Esophagus (tissue), 2 donors: ENCODE results near the gene GALNT9. TPM values are rescaled to one million over a fixed set of nuclear protein-coding genes. Genes with fewer than 3 reads are reported as not detected.

Experiments
- H3K27ac ChIP-seq, 2 donors: one replicate each; pipeline ENCODE4 v1.5.1; 2013; ENCODE audit warnings: low read depth in 2 of 2, mild to moderate bottlenecking in 2 of 2, inconsistent platforms in 1 of 2, low read length in 1 of 2, moderate library complexity in 1 of 2
- H3K27me3 ChIP-seq, 2 donors: one replicate each; pipeline ENCODE4 v1.6.1; 2013; ENCODE audit warnings: low read length in 2 of 2, control low read depth in 1 of 2, mild to moderate bottlenecking in 1 of 2; ENCODE audit not compliant: insufficient read depth in 2 of 2, control insufficient read depth in 1 of 2
- H3K36me3 ChIP-seq, 2 donors: one replicate each; pipeline ENCODE4 v1.6.1; 2013; ENCODE audit warnings: low read length in 1 of 2; ENCODE audit not compliant: control insufficient read depth in 2 of 2, insufficient read depth in 2 of 2
- H3K4me1 ChIP-seq, 2 donors: one replicate each; pipeline ENCODE4 v1.6.1; 2013; ENCODE audit warnings: low read length in 1 of 2; ENCODE audit not compliant: control insufficient read depth in 2 of 2, insufficient read depth in 2 of 2
- H3K4me3 ChIP-seq, 2 donors: one replicate each; pipeline ENCODE4 v1.5.1; 2013; ENCODE audit warnings: low read length in 2 of 2, mild to moderate bottlenecking in 2 of 2, low read depth in 1 of 2, moderate library complexity in 1 of 2
- H3K9me3 ChIP-seq, 2 donors: one replicate each; pipeline ENCODE4 v1.6.1; 2013; ENCODE audit warnings: mild to moderate bottlenecking in 2 of 2, low read depth in 1 of 2, low read length in 1 of 2, moderate library complexity in 1 of 2; ENCODE audit not compliant: control insufficient read depth in 2 of 2, insufficient read depth in 1 of 2
- WGBS, 2 donors: extraction: QIAGEN DNeasy Blood & Tissue Kit; methylation state at CpG; one replicate each; pipeline ENCODE4 v1.1.7; 2013; 5-methylcytosine and 5-hydroxymethylcytosine counted together
- polyA plus RNA-seq, 2 donors: library from polyadenylated mRNA; stranded (reverse); fragments of 200-250 nt; gene quantifications; one replicate each; pipeline ENCODE4 v1.2.3, GENCODE V29; 2013
- donor health status: healthy with polysubstance abuse.
- donor health status: Bipolar disorder and iron deficiency.

GALNT9 gene
- polyA plus RNA-seq, 2 donors: not detected

DNA sequence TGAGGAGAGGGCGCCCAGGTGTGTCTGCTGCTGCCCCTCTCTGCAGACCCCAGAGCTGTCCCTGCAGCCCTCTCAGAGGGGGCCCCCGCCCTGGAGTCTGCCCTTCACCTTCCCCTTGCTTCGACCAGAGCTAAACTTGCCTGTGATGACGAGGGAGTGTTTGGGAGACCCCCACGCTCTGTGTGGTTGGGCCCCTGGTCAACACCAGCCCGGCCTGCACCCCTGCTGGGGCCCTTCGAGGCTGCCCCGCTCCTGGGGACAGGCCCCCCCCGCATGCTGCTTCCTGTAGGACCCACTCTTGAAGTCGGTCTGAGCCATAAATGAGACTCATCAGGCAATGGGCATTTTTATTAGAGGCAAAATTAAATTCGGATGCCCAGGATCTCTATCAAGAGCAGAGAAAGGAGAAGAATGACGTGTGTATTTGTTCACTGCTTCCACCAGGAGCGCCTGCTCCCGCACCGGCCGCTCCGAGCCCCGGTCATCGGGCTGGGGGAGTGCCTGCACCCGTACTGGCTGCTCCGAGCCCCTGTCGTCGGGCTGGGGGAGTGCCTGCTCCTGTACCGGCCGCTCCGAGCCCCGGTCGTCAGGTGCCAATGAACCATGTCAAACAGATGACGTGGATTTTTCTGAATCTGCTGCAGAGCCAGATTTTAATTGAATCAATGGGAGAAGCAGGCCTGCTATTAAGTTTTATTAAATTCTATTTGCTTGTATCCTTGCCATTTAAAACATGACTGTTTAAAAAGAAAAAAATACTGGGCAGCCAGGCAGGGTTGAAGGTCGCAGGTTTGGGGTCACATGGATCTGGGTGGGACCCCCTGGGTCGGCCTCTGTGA is 137.5 kb downstream of the GALNT9 start:
- 76 to 79% methylated on average over 31 of the region's 31 CpGs for WGBS, 2 donors
- no peaks in the 10 kb centered on the region for H3K27me3 ChIP-seq
- no peak overlapping the region for H3K27ac ChIP-seq
- H3K4me1 ChIP-seq: peaks cover 4 to 26% of the 10 kb centered on the region in 2 donors
- peaks cover 4 to 23% of the 10 kb centered on the region in 2 donors for H3K9me3 ChIP-seq
- no peaks in the 10 kb centered on the region for H3K36me3 ChIP-seq
- H3K4me3 ChIP-seq: no peak overlapping the region

DNA sequence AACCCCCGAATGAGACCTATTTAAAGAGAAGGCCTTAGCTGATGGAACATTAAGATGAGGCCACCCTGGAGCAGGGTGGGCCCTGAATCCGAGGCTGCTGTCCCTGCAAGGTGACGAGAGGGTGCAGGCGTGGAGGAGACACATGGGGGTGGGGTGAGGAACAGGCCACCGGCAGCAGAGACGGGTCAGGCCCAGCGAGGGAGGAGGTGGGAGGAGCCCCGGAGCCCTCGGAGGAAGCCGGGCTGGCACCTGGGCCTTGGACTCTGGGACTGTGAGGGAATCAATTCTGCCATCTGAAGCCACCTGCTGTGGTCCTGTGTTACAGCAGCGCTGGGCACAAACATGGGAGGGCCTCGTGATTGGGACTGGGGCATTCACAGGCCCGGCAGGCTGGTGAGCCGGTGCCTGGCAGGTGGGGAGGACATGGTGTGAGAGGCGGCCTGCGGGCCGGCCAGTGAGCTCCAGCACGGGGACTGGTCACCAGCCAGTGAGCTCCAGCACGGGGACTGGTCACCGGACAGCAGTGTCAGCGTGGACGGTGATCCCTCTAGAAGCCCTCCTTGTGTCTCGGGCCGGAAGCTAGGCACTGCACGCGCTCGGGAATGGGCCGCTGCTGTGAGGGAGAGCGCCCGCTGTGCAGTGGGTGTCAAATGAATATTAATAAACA is 138.4 kb downstream of the GALNT9 start:
- Histone ChIP-seq H3K9me3 (peaks cover 6 to 23% of the 10 kb centered on the region in 2 donors), H3K4me1 (peaks cover 4 to 22% of the 10 kb centered on the region in 2 donors), H3K4me3 (no peak overlapping the region), H3K27me3 (no peaks in the 10 kb centered on the region), H3K27ac (no peak overlapping the region), H3K36me3 (no peaks in the 10 kb centered on the region)
- WGBS, 2 donors: 76 to 87% methylated on average over 27 to 30 of the region's 30 CpGs

DNA sequence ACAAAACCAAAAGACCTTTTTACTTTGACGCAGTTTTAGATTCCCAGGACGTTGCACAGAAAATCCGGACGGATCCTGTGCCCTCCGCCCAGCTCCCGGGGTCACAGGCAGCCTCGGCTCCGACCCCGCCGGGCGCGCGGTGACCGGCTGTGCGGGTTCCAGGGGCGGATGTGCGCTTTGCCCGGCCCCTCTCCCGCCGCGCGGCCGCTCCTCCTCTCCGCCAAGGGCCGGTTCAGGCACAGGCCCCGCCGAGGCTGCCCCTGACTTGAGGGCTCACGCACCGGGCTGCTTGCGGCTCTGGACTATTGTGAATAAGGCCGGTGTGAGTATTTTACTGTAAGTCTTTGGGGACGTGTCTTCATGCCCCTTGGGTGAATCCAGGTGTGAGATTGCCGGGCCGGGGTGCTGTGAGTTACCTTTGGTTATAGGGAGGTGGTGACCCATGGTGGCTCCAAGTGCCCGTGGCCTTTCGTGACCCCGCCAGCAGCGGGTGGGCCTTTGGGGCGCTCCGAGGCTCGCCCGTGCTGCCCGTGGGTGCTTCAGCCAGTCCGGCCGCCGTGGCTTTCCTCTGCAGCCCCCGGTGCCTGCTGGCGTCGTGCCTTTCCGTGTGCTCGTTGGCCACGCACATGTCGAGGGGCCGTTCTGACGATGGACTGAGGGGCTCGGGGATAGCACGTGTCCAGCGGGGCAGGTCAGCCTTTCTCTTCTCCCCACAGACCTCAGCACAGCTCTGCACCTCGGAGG is 139.2 kb downstream of the GALNT9 start:
- no peaks in the 10 kb centered on the region for H3K36me3 ChIP-seq
- H3K9me3 ChIP-seq: peaks cover 6 to 23% of the 10 kb centered on the region in 2 donors
- peak overlapping the region in 1 of 2 donors; percentile 77 for H3K27ac ChIP-seq
- H3K4me1 ChIP-seq: peaks cover 4 to 20% of the 10 kb centered on the region in 2 donors
- peak overlapping the region; percentile 50 to 54 for H3K4me3 ChIP-seq
- WGBS, 2 donors: 37 to 46% methylated on average over 37 to 59 of the region's 59 CpGs
- H3K27me3 ChIP-seq: no peaks in the 10 kb centered on the region

DNA sequence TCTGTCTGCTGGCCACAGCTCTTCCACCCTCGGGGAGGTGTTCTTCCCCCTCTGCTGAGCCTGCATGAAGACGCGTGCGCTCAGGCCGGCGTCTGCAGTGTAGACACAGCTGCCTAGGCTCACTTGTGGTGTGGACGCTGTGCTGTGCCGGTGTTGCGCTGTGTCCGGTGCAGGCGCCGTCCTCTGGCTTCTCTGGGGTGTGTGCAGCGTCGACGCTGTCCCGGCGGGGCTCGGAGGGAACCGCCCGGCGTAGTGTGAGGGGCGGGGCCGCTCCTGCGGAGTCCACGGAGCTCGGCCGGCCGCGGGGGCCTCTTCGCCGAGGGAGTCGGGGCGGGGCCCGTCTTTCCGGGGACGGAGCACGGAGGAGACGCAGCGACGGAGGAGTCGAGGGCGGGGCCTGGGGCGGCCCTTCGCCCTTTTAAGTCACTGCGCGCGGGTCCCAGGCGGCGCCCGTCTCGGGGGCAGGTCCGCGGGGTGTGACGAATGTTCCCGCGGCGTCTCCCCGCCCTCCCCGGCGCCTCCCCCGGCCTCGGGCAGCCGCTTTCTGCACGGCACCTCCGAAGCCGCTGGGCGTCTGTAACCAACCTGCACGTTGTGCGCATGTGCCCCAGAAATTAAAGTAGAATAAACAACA is 139.9 kb downstream of the GALNT9 start:
- peaks cover 4 to 20% of the 10 kb centered on the region in 2 donors for H3K4me1 ChIP-seq
- H3K4me3 ChIP-seq: peak overlapping the region; percentile 50 to 54
- 0 to 1% methylated on average over 46 to 69 of the region's 69 CpGs for WGBS, 2 donors

DNA sequence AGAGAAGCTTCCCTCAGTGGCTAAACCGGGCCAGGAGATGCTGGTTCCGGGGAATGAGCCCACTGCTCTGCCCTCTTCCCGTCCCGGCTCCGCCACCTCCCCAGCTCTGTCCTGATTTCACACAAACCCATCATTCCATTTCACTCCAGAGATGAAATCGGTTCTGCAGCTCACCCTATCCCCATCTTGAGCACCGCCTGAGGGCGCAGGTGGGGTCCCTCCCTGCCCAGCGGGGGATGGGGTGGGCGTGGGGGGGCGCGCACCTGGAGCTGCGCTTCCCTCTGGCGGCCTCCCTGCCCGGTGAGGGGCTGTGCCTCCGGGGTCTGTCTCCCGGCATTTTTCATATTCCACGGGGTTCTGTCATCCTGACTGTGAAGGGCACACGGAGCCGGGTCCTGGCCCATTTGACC is 140.5 kb downstream of the GALNT9 start:
- Histone ChIP-seq H3K4me3 (peak overlapping the region; percentile 50 to 54), H3K4me1 (peaks cover 4 to 20% of the 10 kb centered on the region in 2 donors), H3K36me3 (no peaks in the 10 kb centered on the region), H3K27me3 (no peaks in the 10 kb centered on the region), H3K9me3 (peaks cover 4 to 15% of the 10 kb centered on the region in 2 donors), H3K27ac (peak overlapping the region; percentile 59 to 82)
- 17 to 19% methylated on average over 20 of the region's 20 CpGs for WGBS, 2 donors

More for the DNA sequence above, 139.9 kb downstream of the GALNT9 start:
- no peaks in the 10 kb centered on the region for H3K36me3 ChIP-seq
- H3K27me3 ChIP-seq: no peaks in the 10 kb centered on the region
- peaks cover 6 to 20% of the 10 kb centered on the region in 2 donors for H3K9me3 ChIP-seq
- H3K27ac ChIP-seq: peak overlapping the region; percentile 77 to 82

DNA sequence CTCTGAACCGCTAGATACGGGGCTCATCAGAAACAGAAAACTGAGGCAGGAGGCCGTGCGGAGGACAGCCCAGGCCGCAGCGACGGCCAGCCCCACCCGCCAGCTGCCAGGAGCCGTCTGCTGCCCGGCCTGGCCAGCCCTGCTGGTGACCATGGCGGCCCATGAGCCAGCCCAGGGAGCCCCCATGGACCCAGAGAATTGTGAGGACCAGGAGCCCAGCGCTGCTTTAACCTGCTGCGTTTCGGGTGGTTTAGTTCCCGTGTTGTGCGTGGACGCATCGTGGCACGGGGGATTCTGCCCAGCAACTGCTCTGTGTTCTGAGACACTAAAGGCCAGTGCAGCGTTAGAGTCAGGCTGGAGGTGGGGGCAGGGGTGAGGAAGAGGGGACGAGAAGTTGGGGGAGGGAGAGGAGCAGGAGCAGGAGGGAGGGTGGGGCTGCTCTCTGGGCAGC is 140.9 kb downstream of the GALNT9 start:
- H3K9me3 ChIP-seq: peaks cover 3 to 10% of the 10 kb centered on the region in 2 donors
- WGBS, 2 donors: 82 to 83% methylated on average over 21 of the region's 21 CpGs
- H3K4me1 ChIP-seq: peaks cover 4 to 20% of the 10 kb centered on the region in 2 donors
- H3K4me3 ChIP-seq: no peak overlapping the region
- no peak overlapping the region for H3K27ac ChIP-seq
- no peaks in the 10 kb centered on the region for H3K36me3 ChIP-seq
- no peaks in the 10 kb centered on the region for H3K27me3 ChIP-seq

DNA sequence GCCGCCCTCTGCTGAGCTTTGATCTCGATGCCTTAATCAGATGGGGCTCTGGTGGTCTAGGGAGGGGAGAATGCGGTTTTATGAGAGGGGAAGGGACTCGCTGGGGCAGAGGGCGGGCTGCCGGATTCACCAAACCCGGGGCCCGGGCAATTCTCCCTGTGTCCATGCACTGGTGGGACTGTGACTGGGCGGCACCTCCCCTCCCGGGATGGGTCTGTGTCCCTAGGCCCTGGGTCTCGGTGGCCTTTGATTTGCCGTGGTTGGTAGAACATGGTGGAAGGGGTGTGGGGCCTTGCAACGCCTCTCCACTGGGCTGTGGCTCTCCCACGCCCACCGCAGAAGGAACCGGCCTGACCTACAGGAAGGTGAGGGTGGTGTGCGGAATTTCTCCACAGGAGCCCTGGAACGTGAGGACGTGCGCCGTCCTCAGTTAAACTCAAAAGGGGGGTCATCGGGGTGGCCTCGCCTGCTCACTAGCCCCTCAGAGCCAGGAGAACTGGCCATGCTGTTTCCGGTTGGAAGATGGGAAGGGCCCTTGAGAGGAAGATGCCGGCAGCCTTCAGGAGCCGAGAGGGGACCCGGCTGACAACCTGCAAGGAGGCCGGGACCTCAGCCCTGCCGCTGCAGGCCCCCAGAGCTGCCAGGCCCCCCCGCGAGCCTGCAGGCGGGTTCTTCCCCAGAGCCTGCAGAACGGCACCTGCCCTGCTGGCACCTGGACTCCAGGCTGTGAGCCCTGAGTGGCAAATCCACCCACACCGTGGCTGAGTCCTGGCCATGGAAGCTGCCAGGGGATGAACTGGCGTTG is 141.5 kb downstream of the GALNT9 start:
- no peaks in the 10 kb centered on the region for H3K36me3 ChIP-seq
- H3K9me3 ChIP-seq: peaks cover 3 to 5% of the 10 kb centered on the region in 2 donors
- no peak overlapping the region for H3K4me3 ChIP-seq
- H3K4me1 ChIP-seq: peaks cover 4 to 20% of the 10 kb centered on the region in 2 donors
- WGBS, 2 donors: 87 to 89% methylated on average over 35 of the region's 35 CpGs
- no peaks in the 10 kb centered on the region for H3K27me3 ChIP-seq
- H3K27ac ChIP-seq: no peak overlapping the region

DNA sequence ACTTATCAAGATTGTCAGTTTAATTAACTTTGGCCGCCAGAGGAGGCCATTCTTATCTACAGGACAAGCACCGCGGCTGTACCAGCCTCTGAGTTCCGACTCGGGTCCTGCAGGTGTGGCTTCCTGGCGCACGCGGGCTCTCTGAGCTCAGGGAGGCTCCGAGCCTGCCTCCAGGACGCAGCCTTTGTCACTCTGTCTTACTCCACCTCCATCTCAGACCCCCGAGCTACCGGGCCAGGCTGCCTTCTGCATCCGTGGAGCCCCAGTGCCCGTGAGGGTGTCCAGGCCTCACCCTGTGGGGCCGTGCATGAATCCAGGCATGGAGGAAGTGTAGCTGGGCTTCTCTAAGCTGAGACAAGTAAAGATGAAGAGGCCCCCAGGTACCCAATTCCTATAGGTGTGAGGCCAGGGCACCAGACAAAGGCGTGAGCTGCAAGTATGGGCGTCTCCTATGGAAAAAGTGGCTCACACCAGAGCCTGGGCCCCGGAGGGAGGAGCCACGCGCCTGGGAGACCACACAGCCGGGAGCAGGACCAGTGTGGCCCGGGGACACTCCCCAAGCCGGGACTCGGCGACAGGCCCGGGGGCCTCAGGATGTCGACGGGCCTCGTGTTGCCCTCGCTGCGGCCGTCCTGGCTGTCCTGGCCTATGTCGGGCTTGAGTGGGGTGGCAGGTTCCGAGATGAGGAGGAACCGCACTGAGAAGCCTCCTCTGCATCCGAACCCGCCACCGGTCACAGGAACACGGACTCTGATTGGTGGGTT is 142.3 kb downstream of the GALNT9 start:
- Histone ChIP-seq H3K27me3 (no peaks in the 10 kb centered on the region), H3K27ac (no peak overlapping the region), H3K4me3 (no peak overlapping the region), H3K9me3 (peaks cover 3 to 5% of the 10 kb centered on the region in 2 donors), H3K4me1 (peaks cover 4 to 20% of the 10 kb centered on the region in 2 donors), H3K36me3 (no peaks in the 10 kb centered on the region)
- 73 to 77% methylated on average over 39 of the region's 39 CpGs for WGBS, 2 donors
